HL-60/S4 (cell line): ENCODE data around the gene TMEM176A.
"Not testable (repeated sequence)": the region's sequence is repeated elsewhere in the genome, so short reads cannot be mapped to it uniquely, and the experiment has no call there.

Experiments used
- in situ Hi-C: fragments of 300-500 bp; cut with MboI; formaldehyde crosslinking; loops from 2 replicates; pipeline ENCODE4 v1.14.3; 2022; ENCODE audit warnings: low sequenced_read_pairs

The TMEM176A gene, protein sequence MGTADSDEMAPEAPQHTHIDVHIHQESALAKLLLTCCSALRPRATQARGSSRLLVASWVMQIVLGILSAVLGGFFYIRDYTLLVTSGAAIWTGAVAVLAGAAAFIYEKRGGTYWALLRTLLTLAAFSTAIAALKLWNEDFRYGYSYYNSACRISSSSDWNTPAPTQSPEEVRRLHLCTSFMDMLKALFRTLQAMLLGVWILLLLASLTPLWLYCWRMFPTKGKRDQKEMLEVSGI

DNA sequence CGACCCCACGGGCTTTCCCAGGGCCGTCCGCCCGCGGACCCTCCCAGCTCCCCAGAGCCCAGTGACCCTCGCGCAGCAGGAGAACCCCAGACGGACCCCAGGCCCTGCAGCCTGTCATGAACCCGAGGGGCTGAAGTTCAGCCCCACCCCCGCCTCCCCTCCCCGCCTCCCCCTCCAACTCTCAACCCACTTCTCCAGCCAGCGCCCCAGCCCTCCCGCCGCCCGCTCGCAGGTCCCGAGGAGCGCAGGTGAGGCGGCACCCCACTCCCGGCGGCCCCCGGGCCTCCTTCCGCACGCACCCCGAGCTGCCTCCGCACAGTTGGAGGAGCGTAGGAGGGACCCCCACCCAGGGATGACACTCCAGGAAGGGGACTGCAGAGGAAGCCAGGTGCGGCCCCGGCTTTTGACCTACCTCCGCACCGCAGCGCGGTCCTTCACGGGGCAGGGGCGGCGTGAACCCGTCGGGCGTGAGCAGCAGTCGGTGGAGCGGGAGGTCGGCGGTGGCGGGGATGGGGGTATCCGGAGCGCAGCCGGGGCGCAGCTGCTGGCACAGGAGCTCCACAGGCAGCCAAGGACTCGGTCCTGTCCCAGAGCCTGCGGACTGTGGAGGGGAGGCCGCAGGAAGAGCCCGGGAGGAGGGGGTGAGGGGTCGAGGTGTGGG, at the start of gene TMEM176A:
TSS of gene TMEM176A (plus strand) at position 189 of the 661 bp plus-strand sequence. CDS start 782 bp downstream, outside the sequence.
- in situ Hi-C loops = no loop called here

DNA sequence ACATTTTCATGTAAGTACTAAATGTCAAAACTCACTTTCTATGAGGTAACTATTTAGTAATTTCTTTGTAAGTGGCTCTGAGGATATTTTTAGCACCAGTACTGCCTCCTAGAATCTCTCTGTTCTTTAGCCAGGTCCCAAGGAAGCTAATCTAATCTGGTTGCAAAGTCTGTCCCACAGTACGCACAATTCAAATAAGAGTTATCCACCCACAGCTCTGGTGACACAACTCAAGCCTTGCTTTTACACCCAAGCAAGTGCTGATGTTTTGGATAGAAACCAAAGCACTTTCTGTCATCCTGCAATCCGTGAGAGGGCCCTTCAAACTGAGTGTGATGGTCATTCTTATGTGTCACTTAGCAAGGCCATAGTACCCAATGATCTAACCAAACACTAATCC, 48.9 kb upstream of the TMEM176A start:
- in situ Hi-C loops = loop anchor here (10.0 kb wide), 1 partner anchor 307 kb away; no protein-coding TSS in a partner anchor

DNA sequence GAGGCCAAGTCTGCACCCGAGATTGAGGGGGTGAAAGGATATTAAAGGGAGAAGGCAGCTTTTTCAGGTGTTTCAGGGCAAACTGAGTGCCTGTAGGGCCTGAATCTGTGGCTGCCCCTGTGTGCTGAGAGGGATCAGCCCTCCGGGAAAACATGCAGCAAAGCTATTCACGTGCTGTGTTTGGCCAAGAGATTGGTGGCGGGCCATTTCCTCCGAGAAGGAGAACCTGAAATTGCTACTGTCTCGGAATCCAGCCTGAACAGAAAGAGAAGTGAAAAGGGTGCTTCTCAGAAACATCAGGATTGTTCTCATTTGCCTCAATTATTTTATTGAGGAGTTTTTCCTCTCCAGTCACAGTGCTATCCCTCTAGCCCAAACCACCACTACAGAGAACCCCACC, 47.3 kb upstream of the TMEM176A start:
- in situ Hi-C loops = loop anchor here (10.0 kb wide), 1 partner anchor 308 kb away; no protein-coding TSS in a partner anchor

DNA sequence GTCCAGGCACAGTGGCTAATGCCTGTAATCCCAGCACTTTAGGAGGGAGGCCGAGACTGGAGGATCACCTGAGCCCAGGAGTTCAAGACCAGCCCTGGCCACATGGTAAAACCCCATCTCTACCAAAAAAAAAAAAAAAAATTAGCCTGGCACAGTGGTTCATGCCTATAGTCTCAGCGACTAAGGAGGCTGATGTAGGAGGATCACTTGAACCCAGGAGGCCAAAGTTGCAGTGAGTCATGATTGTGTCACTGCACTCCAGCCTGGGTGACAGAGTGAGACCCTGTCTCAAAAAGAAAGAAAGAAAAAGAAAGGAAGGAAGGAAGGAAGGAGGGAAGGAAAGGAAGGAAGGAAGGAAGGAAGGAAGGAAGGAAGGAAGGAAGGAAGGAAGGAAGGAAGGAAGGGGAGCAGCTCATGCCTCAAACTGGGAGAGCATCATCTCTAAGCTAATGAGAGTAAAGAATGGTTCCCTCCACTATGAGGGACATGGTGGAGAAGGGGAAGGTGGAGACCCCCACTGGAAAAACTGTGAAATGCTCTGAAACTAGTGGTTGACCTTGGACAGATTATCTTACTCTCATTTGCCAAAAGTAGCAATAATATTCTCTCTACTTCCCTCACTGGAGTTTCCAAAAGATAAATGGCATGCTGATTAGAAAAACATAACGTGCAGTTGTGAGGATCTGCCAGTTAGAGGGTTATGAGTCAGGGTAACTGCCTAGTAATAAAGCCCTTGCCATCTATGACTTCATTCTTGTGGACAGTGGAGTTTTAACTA, 46.6 kb upstream of the TMEM176A start:
- in situ Hi-C loops = loop anchor here (10.0 kb wide), 1 partner anchor 309 kb away; no protein-coding TSS in a partner anchor

DNA sequence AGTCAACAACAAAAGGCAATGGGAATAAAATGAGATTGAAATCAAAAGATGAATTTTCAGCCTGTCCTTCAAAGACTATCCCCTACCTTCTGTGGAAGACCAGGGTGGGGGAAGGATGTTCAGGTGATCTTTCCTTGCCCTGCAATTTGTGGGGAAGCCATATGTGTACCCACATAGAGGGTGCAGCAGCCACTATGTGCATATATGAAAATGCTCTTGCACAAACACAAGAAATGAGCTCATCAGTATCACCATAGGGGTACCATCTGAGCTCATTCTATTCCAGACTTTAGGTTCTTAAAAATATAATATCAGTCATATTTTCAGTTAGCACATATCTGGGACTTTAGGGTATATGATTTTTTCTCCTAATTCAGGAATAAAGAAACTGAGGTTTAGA, 45.6 kb upstream of the TMEM176A start:
- in situ Hi-C loops = loop anchor here (10.0 kb wide), 1 partner anchor 310 kb away; no protein-coding TSS in a partner anchor

DNA sequence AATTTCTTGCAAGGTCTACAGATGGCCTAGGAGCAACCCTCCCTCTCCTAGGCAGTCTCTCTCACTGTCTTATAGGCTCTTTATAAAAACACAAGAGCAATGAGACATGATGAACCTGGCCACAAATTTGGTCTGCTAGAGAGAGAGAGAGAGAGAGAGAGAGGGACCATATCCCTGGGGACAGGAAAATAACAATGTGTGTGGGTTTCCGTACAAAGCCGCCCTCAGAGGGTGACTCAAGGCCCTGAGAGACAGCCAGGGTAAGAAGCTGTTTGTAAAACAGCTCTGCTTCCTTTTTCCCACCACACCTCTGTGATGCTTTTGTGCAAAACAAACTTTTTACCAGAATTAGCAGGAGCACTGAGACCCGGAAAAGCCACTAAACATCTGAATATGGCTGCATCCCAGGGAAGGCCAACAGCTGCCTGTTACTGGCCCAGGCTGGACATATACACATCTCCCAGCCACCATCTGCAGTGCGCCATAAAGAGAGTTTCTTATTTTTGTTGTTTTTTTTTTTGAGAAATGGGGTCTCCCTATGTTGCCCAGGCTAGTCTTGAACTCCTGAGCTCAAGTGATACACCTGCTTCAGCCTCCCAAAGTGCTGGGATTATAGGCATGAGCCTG, 45.0 kb upstream of the TMEM176A start:
- in situ Hi-C loops = loop anchor here (10.0 kb wide), 1 partner anchor 311 kb away; no protein-coding TSS in a partner anchor

DNA sequence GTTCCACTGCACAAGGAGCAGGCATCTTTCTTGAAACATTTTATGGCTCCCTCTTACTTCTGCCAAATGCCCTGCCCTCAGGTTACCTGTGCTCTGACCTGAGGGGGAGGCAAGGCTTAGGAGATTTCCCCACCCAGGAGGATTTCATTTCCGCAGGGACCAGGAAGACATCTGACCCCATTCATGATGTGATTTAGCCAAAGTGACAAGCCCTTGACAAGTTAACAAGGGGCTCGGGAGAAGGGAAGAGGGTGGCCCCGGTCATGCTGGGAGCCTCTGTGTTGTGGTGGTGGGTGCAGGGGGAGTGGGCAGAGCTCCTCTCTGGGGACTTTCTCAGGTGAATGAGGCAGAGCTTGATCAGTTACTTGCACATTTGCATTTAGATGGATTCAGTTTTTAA, 44.4 kb upstream of the TMEM176A start:
- in situ Hi-C loops = loop anchor here (10.0 kb wide), 1 partner anchor 311 kb away; no protein-coding TSS in a partner anchor

DNA sequence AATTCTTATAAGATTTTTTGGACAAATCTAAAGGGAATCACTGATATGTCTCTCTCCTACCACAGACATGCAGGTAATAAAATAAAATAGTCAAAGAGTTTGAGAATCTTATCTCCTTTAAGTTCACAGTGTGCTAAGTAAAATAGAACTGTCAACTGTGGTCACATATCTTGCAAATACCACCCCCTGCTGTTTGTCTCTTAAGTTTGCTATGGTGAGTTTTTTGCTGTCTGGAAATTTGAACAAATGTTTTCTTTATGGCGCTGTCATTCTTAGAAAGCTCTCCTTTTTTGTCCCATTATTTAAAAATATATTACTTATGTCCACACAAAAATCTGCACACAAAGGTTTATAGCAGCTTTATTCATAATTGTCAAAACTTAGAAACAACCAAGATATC, 43.7 kb upstream of the TMEM176A start:
- in situ Hi-C loops = loop anchor here (10.0 kb wide), 1 partner anchor 312 kb away; no protein-coding TSS in a partner anchor

DNA sequence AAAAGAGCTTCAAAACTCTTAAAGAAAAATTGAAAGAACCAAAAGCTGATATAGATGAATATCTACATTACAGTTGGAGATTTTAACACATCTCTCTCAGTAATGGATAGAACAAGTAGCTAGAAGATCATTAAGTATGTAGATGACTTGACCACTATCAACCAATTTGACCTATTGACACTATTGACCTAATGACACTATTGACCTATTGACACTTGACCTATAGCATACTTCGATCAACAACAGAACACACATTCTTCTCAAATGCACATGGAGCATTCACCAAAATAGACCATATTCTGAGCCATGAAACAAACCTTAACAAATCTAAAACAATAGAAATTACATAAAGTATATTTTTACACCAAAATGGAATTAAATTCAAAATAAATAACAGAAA, 41.1 kb upstream of the TMEM176A start:
- in situ Hi-C loops = loop anchor here (10.0 kb wide), 1 partner anchor 315 kb away; no protein-coding TSS in a partner anchor

DNA sequence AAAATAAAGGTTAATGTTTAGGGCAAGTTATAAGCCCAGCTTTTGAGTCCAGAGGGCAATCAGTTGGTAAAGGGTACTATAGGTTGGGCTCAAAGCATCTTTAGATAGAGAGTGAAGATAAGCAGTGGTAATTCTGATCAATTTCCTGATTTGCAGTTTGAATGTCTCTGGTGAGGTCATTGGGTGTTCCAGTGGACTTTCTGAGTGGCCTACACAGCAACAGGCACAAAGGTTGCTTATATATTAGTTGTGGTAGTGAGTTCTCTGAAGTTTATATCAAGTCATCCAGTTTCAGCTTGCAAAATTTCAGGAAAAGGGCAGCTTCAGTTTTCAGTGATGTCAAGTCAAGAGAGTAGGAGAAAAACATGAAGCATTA, 34.2 kb upstream of the TMEM176A start:
- in situ Hi-C loops = no loop called here

DNA sequence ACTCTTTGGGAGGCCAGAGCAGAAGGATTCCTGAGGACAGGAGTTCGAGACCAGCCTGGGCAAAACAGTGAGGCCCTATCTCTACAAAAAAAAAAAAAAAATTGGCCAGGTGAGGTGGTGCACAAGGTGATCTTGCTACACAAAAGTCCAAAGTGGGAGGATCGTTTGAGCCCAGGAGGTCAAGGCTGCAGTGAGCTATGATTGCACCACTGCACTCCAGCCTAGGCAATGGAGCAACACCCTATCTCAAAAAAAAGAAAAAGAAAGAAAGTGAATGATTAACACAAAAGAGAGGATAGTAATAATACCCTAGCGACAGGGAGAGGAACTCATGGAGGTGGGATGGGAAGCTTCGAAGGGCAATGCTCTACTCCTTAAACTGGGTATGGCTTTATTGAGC, 30.8 kb upstream of the TMEM176A start:
- in situ Hi-C loops = no loop called here

DNA sequence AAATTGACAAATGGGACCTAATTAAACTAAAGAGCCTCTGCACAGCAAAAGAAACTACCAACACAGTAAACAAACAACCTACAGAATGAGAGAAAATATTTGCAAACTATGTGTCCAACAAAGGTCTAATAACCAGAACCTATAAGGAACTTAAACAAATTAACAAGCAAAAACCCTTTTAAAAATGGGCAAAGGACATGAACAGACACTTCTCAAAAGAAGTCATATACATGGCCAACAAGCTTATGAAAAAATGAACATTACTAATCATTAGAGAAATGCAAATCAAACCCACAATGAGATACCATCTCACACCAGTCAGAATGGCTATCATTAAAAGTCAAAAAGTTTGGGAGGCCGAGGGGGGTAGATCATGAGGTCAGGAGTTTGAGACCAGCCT, 26.4 kb upstream of the TMEM176A start:
- in situ Hi-C loops = not testable (repeated sequence)

DNA sequence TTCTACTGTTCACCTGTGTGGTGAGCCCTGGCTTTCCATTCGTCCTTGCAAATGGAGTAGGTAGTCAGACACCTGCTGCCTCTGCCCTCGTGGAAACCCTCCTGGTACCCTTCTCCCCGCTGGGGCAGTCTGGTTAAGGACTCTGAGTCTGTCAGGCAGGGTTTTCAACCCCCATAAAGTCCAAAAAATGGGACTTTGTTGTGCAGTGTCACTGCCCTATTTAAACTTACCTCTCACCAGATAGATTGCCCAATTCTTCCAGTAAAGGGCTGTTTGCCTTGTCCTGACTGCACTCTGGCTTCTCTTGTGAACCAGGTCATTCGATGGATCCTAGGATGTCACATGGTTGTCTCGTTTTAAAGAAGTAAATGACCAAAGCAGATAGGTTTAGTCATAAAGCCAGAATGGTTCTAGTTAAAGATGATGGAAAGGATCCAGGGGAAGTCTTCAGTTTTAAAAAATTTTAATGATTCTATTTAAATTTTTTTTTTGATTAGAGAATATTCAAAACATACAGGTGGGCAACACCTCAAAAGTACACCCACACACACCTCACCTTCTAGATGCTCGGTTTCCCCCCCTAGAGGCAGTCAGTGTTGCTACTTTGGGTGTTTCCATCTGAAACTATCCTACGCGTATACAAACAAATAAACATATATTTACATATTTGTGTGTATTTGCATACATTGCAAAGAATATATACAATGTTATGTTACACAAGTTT, 22.4 kb upstream of the TMEM176A start:
- in situ Hi-C loops = no loop called here

DNA sequence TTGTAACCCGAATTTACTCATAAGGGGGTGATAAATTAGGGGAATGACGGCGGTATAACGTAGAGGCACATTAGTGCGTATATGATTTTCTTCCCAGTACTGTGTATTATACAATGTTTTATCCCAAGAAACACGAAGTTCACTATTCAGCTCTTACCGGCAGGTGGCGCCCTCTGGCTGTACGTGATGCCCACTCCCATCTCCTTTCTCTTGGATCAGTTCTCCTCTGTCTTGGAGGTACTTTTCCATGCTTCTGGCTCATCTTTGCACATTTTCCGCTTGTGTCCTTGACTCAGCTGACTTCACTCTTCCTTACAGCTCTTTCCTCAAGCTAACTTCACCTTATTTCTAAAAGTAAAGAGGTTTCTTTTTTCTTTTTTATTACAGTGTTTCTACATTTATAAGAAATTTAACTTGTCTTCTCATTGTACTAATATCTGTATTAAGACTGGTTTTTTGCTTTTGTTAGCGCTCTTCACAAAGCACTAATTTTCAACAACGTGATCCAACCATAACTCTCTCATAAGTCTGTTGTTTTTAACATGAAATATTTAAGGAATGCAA, 21.7 kb upstream of the TMEM176A start:
- in situ Hi-C loops = no loop called here

DNA sequence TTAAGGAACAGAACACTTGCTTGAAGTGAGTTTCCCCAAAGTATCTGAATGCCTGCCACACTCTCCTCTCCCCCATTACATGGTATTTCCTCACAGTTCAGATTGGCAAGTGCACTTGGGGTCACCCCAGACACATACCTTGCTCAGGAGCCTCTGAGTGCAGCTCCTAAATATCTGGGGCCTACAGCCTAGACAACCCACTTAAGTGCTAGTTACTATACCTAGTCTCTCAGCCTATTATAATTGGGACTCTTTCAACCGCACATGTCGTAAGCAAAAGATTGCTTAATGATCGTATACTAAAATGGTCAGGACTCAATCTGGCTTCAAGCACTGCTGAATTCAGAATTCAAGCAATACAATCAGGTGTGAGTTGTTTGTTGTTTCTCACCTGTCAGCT, 20.3 kb upstream of the TMEM176A start:
- in situ Hi-C loops = loop anchor here (10.0 kb wide), 1 partner anchor 205 kb away; no protein-coding TSS in a partner anchor

DNA sequence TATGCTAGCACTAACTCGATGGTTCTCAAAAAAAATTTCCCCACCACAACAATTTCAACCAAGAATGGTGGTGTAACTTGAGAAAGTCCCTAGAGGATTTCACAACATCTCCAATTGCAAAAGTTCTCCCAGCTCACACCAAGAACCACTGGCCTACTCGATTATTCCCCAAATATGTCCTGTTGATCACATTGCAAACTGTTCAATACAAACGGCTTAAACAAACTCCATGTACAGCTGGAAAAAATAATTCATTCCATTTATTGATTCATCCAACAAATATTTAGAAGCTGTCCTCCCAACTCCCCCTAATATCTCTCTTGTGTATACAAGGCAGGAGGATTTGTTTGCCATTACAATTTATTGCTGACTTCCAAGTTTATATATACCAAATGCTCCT, 19.5 kb upstream of the TMEM176A start:
- in situ Hi-C loops = loop anchor here (10.0 kb wide), 1 partner anchor 204 kb away; no protein-coding TSS in a partner anchor

DNA sequence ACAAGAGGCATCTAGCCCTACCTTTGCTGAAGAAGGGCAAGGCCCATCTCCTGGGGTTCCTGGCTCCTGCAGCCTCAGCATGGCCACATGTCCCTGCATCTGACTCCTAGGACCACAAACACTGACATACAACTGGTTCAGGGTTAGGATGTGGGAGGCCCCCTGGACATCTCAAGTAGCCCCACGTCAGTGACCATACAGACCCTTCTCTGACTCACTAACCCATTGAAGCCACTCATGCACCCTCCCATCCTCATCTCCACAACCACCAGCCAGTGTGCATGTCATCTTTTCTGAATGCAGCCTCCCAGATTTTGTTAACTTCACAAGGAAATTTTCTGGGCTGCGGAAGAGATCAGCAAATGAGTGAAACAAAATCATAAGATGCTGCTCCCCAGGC, 18.6 kb upstream of the TMEM176A start:
- in situ Hi-C loops = loop anchor here (10.0 kb wide), 1 partner anchor 203 kb away; no protein-coding TSS in a partner anchor

DNA sequence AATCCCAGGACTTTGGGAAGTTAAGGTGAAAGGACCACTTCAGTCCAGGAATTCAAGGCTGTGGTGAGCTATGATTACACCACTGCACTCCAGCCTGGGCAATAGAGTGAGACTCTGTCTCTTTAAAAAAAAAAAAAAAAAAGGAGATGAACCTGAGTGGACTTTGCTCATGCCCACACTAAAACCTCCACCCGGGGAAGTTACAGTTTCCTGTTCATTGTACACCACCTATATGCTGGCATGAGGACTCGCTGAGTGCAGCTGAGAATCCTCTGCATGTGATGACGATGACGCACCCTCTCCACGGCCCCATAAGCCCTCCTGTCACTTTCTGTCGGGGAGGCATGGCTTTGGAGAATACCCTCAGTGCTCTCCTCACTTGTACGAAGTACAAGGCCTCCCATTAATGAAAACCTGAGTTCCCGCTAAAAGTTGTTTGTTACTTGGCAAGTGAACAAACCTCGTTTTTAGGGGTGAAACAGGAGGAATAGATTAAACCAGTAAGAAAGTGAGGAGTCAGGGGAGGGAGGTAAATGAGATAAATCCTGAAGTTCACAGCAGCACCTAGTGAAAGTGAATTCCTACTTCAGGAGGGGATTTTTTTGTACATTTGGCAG, 16.3 kb upstream of the TMEM176A start:
- in situ Hi-C loops = loop anchor here (10.0 kb wide), 1 partner anchor 201 kb away; no protein-coding TSS in a partner anchor

DNA sequence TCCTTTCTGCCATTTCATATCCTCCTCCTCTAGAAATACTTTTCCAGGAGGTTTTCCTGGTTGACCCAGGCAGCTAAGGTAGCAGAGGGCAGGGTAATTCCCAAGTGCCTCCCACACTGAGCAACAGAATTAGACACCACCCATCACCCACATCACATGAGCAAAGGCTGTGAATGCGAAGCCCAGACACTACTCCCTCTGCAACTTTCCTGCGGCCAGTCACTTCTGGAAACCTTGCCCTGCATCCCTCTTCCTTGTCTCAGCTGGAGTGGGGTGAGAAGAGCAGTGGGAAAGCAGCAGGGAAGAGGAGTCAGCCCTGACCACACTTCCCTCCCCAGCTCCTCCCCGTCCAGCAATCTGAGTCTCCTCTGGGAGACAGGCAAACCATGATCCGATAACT, 15.6 kb upstream of the TMEM176A start:
- in situ Hi-C loops = loop anchor here (10.0 kb wide), 1 partner anchor 200 kb away; no protein-coding TSS in a partner anchor
